HepG2 (cell line): Measurements from ENCODE around the gene SPATA32. TPM values are rescaled to one million over a fixed set of nuclear protein-coding genes. Genes with fewer than 3 reads are reported as not detected.

Source experiments
- ATAC-seq: fragments of 200-7000 bp; cut with Tn5 transposase; 3 replicates; pipeline ENCODE4 v1.9.1; 2020; ENCODE audit warnings: mild to moderate bottlenecking, moderate library complexity
- BruUV-seq: library from RNA; stranded (reverse); fragments of 400-500 nt; replicated peaks from 2 replicates; lab custom pipeline; 2021; lab: Mats Ljungman, UMichigan
- CTCF ChIA-PET: fragments of 300-600 bp; formaldehyde crosslinking; extraction: SDS; loops from one replicate; lab custom pipeline; 2021; ENCODE audit warnings: low total read pairs, inconsistent platforms, low intra/inter-chr PET ratio; lab: Yijun Ruan, JAX
- POLR2A ChIA-PET: fragments of 350-600 bp; sonication (Branson Sonifier 250); formaldehyde crosslinking; loops from one replicate; lab custom pipeline; 2020; ENCODE audit warnings: antibody characterized with exemption, inconsistent platforms; lab: Yijun Ruan, JAX
- DNase-seq: peaks from one replicate; pipeline ENCODE4 v3.0.0-alpha.2; 2015; ENCODE audit warnings: low spot score
- FAIRE-seq: peaks from 3 replicates; lab custom pipeline; 2011; peaks lifted over from hg19 to GRCh38; lab: Jason Lieb, UNC
- H2AFZ ChIP-seq: one replicate; pipeline ENCODE4 v1.6.1; 2011; ENCODE audit warnings: low read length, inconsistent platforms
- H3K27ac ChIP-seq: fragments of 300-600 bp; 3 replicates; pipeline ENCODE4 v1.8.0; 2011; ENCODE audit warnings: mixed run types, mild to moderate bottlenecking, mixed read lengths, low read length, inconsistent platforms; ENCODE audit not compliant: insufficient read depth; ENCODE audit errors: extremely low read length
- H3K27me3 ChIP-seq, 2 experiments: fragments of 200-600 bp in 1 of 2; 2 replicates in 1 of 2; 3 replicates in 1 of 2; pipeline versions ENCODE4 v1.6.0 to v1.8.0; 2011; ENCODE audit warnings: low read length in 2 of 2, mild to moderate bottlenecking in 2 of 2, moderate library complexity in 2 of 2, inconsistent platforms in 1 of 2; ENCODE audit not compliant: insufficient read depth in 2 of 2, control insufficient read depth in 1 of 2
- H3K36me3 ChIP-seq, 2 experiments: fragments of 200-600 bp in 1 of 2; replicated peaks in 1 of 2; 2 replicates in 1 of 2; 3 replicates in 1 of 2; pipeline versions ENCODE4 v1.5.1 to v1.8.0; 2011; ENCODE audit warnings: low read length in 2 of 2, inconsistent platforms in 1 of 2; ENCODE audit not compliant: insufficient read depth in 2 of 2, control insufficient read depth in 1 of 2
- H3K4me1 ChIP-seq: 2 replicates; pipeline ENCODE4 v1.5.1; 2012; ENCODE audit warnings: low read length, inconsistent platforms; ENCODE audit not compliant: insufficient read depth
- H3K4me2 ChIP-seq: 2 replicates; pipeline ENCODE4 v1.6.0; 2011; ENCODE audit warnings: low read depth, low read length, inconsistent platforms
- H3K4me3 ChIP-seq, 3 experiments: fragments of 200-600 bp in 1 of 3; sonication (generic), shearing (Covaris generic) in 1 of 3; replicated peaks in 1 of 3; 2 replicates each; pipeline ENCODE4 v1.5.1; 2011 to 2016; ENCODE audit warnings: low read length in 3 of 3, inconsistent platforms in 2 of 3, low read depth in 2 of 3, mild to moderate bottlenecking in 2 of 3, control low read depth in 1 of 3, mixed read lengths in 1 of 3; ENCODE audit not compliant: insufficient read depth in 1 of 3
- H3K79me2 ChIP-seq: one replicate; pipeline ENCODE4 v1.6.1; 2011; ENCODE audit warnings: low read length, inconsistent platforms; ENCODE audit not compliant: insufficient read depth
- H3K9ac ChIP-seq: 2 replicates; pipeline ENCODE4 v1.6.0; 2011; ENCODE audit warnings: mild to moderate bottlenecking, low read depth, low read length, inconsistent platforms; ENCODE audit not compliant: insufficient read depth
- H3K9me3 ChIP-seq: 2 replicates; pipeline ENCODE4 v1.5.1; 2012; ENCODE audit warnings: mild to moderate bottlenecking, low read length
- H4K20me1 ChIP-seq: 2 replicates; pipeline ENCODE4 v1.6.0; 2011; ENCODE audit warnings: inconsistent platforms, mild to moderate bottlenecking, low read length, moderate library complexity; ENCODE audit not compliant: insufficient read depth
- SMYD3 ChIP-seq: sonication (generic); formaldehyde crosslinking; IDR thresholded peaks from 2 replicates; pipeline ENCODE4 v1.8.1; 2023; ENCODE audit warnings: mild to moderate bottlenecking, missing genetic modification reagents
- SRY ChIP-seq: sonication (generic); formaldehyde crosslinking; IDR thresholded peaks from 2 replicates; pipeline ENCODE4 v1.8.0; 2022; ENCODE audit warnings: mild to moderate bottlenecking, missing genetic modification reagents
- STAG1 ChIP-seq: sonication (generic); formaldehyde crosslinking; IDR thresholded peaks from 2 replicates; pipeline ENCODE4 v1.4.0; 2020; ENCODE audit warnings: missing genetic modification reagents
- ZNF30 ChIP-seq: sonication (generic); formaldehyde crosslinking; IDR thresholded peaks from 2 replicates; pipeline ENCODE4 v1.5.0; 2020; ENCODE audit warnings: mild to moderate bottlenecking, missing genetic modification reagents
- ZNF577 ChIP-seq: sonication (generic); formaldehyde crosslinking; IDR thresholded peaks from 2 replicates; pipeline ENCODE4 v1.4.0; 2020; ENCODE audit warnings: mild to moderate bottlenecking, low read depth, missing genetic modification reagents, borderline replicate concordance
- WGBS: methylation state at CpG from one replicate; pipeline ENCODE4 v1.1.6; 2017; ENCODE audit warnings: low lambda C conversion rate; 5-methylcytosine and 5-hydroxymethylcytosine counted together
- in situ Hi-C: cut with HindIII; loops from 2 replicates; pipeline ENCODE4 v1.10.0; 2017; ENCODE audit warnings: low pct_unique_long_range_greater_than_20kb; ENCODE audit not compliant: extremely low pct_ligation_motif_present
- intact Hi-C: fragments of 100-400 bp; cut with micrococcal nuclease; formaldehyde crosslinking; loops from one replicate; pipeline ENCODE4 v1.10.0; 2022; ENCODE audit not compliant: unreplicated experiment
- polyA plus RNA-seq, 8 experiments: library from polyadenylated mRNA; depleted of rRNA in 3 of 8; stranded (reverse) in 7 of 8; unstranded in 1 of 8; fragments of >200 nt; fragmentation: Illumina TruSeq in 4 of 8; extraction: Trizol in 4 of 8; gene quantifications; 2 replicates each; pipeline versions ENCODE4 v1.2.1 to v1.2.3, GENCODE V29; 2011 to 2016; ENCODE audit warnings: low read depth in 4 of 8, missing spikeins in 1 of 8, mixed read lengths in 1 of 8; ENCODE audit not compliant: insufficient read depth in 1 of 8
- total RNA-seq, 5 experiments: library from RNA; depleted of rRNA; stranded (reverse); fragments of >200 nt; fragmentation: Illumina TruSeq; extraction: Trizol; gene quantifications; 2 replicates each; pipeline ENCODE4 v1.2.3, GENCODE V29; 2016; ENCODE audit warnings: low read depth in 1 of 5
- TF ChIP-seq, protein P1 (sequence below): sonication (generic); formaldehyde crosslinking; IDR thresholded peaks from 2 replicates; pipeline ENCODE4 v1.5.1; 2020; ENCODE audit warnings: mild to moderate bottlenecking, missing genetic modification reagents, moderate library complexity
- TF ChIP-seq, protein P2 (sequence below): sonication (generic); formaldehyde crosslinking; conservative IDR thresholded peaks from 2 replicates; pipeline ENCODE4 v1.8.1; 2023; ENCODE audit warnings: missing genetic modification reagents
- TF ChIP-seq, protein P3 (sequence below): sonication (generic); formaldehyde crosslinking; IDR thresholded peaks from 2 replicates; pipeline ENCODE4 v1.8.0; 2023; ENCODE audit warnings: mild to moderate bottlenecking, missing genetic modification reagents

SPATA32 gene
- total and polyA plus RNA-seq, 2 of the 13 experiments (the other 11 are each of a cell fraction or from before 2014, with no cell fraction given), result not detected

DNA sequence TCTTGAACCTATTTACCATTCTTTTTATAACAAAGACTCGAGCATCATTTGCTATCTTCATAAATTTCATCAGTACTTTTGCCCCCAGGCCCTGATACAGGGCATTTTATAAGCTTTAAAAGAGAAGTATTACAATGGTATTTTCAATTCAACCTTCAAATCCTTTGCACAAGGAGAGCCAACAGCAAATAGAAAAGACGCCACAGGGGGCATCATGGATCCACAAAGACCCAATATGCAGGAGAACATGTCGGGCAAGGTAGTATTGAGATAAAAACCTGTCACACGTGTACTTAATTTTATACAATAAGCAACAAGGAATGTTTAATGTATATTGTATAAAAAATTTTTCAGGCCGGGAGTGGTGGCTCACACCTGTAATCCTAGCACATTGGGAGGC lies 44.7 kb upstream of the SPATA32 start:
- Histone ChIP-seq H3K4me1 (peaks cover 30% of the 10 kb centered on the region), H3K4me2 (no peak overlapping the region), H2AFZ (no peak overlapping the region), H3K4me3 (no peak overlapping the region), H3K36me3 (no peaks in the 10 kb centered on the region), H4K20me1 (no peaks in the 10 kb centered on the region), H3K9me3 (no peaks in the 10 kb centered on the region), H3K9ac (no peak overlapping the region), H3K27me3 (no peaks in the 10 kb centered on the region), H3K27ac (no peak overlapping the region), H3K79me2 (peaks cover 49% of the 10 kb centered on the region)
- FAIRE-seq, result no peak
- 93% methylated on average over 5 of the region's 5 CpGs for WGBS
- ATAC-seq, result no peak
- intact Hi-C loops (no loop called here), in situ Hi-C loops (no loop called here)
- CTCF ChIA-PET, result no interaction called here
- POLR2A ChIA-PET, result interaction anchor here (1.3 to 1.6 kb wide), 3 partner anchors 10 to 13 kb away, joined by 4 to 5 read pairs (median 4); partner anchors contain the start of gene MAP3K14
- TF ChIP-seq, protein P1, sequence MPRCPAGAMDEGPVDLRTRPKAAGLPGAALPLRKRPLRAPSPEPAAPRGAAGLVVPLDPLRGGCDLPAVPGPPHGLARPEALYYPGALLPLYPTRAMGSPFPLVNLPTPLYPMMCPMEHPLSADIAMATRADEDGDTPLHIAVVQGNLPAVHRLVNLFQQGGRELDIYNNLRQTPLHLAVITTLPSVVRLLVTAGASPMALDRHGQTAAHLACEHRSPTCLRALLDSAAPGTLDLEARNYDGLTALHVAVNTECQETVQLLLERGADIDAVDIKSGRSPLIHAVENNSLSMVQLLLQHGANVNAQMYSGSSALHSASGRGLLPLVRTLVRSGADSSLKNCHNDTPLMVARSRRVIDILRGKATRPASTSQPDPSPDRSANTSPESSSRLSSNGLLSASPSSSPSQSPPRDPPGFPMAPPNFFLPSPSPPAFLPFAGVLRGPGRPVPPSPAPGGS (CRISPR knock-in tag), result no peak
- TF ChIP-seq STAG1 (CRISPR knock-in tag) (peak; percentile 36), ZNF577 (CRISPR knock-in tag) (no peak), SMYD3 (CRISPR knock-in tag) (no peak), SRY (CRISPR knock-in tag) (no peak), ZNF30 (CRISPR knock-in tag) (no peak)
- TF ChIP-seq, protein P2, sequence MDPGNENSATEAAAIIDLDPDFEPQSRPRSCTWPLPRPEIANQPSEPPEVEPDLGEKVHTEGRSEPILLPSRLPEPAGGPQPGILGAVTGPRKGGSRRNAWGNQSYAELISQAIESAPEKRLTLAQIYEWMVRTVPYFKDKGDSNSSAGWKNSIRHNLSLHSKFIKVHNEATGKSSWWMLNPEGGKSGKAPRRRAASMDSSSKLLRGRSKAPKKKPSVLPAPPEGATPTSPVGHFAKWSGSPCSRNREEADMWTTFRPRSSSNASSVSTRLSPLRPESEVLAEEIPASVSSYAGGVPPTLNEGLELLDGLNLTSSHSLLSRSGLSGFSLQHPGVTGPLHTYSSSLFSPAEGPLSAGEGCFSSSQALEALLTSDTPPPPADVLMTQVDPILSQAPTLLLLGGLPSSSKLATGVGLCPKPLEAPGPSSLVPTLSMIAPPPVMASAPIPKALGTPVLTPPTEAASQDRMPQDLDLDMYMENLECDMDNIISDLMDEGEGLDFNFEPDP, result 0 out of 2 replicates have a peak, but pooled peaks have one; percentile 22
- TF ChIP-seq, protein P3, sequence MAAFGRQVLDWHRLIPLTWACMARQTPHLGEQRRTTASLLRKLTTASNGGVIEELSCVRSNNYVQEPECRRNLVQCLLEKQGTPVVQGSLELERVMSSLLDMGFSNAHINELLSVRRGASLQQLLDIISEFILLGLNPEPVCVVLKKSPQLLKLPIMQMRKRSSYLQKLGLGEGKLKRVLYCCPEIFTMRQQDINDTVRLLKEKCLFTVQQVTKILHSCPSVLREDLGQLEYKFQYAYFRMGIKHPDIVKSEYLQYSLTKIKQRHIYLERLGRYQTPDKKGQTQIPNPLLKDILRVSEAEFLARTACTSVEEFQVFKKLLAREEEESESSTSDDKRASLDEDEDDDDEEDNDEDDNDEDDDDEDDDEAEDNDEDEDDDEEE (CRISPR knock-in tag), result no peak
- DNase-seq, result no peak
- no TSS peak for BruUV-seq
